Vagina (tissue), 2 donors: ENCODE data around the gene ZNF524.

ENCODE experiments used
- CTCF ChIP-seq, 3 experiments: fragments of 450-650 bp in 2 of 3; fragments of 200-600 bp in 1 of 3; sonication (generic) in 1 of 3; IDR thresholded peaks; one replicate each; pipeline ENCODE4 v1.5.1; 2017 to 2019; ENCODE audit warnings: antibody characterized with exemption in 3 of 3, mild to moderate bottlenecking in 2 of 3, moderate library complexity in 2 of 3
- POLR2A ChIP-seq, 2 donors: fragments of 450-650 bp; IDR thresholded peaks; one replicate each; pipeline ENCODE4 v1.6.1; 2017; ENCODE audit warnings: antibody characterized with exemption in 2 of 2, mild to moderate bottlenecking in 2 of 2, moderate library complexity in 2 of 2
- POLR2AphosphoS5 ChIP-seq, 2 donors: sonication (generic); formaldehyde crosslinking; IDR thresholded peaks; one replicate each; pipeline ENCODE4 v1.9.0; 2017; ENCODE audit warnings: antibody characterized with exemption in 2 of 2, mild to moderate bottlenecking in 2 of 2, low read depth in 1 of 2; ENCODE audit not compliant: insufficient read depth in 1 of 2

GRCh38 chr19:55640577-55641425, 40.7 kb downstream of the ZNF524 start, which contains the start of gene ZNF580:
- TF ChIP-seq POLR2A (IDR thresholded peaks at IDR 0.05), result no peak
- peak in 1 of 3 experiments; percentile 11 for TF ChIP-seq CTCF (IDR thresholded peaks at IDR 0.05)
- TF ChIP-seq POLR2AphosphoS5 (IDR thresholded peaks at IDR 0.05; ENCODE audit: insufficient read depth in 1 of 2, low read depth in 1 of 2), result peak in 1 of 2 donors; percentile 63
